GM18505 (cell line): ENCODE data around the gene C16orf95.
"Not testable (repeated sequence)": the region's sequence is repeated elsewhere in the genome, so short reads cannot be mapped to it uniquely, and the experiment has no call there.

Experiments
- ATAC-seq: cut with Tn5 transposase; IDR thresholded peaks from one replicate; pipeline ENCODE4 v1.9.1; 2021; ENCODE audit not compliant: unreplicated experiment
- POLR2A ChIP-seq: IDR thresholded peaks from 4 replicates; pipeline ENCODE4 v1.6.1; 2011; ENCODE audit warnings: borderline replicate concordance; ENCODE audit not compliant: insufficient read depth, insufficient read length; ENCODE audit errors: extremely low read depth

C16orf95 gene

DNA sequence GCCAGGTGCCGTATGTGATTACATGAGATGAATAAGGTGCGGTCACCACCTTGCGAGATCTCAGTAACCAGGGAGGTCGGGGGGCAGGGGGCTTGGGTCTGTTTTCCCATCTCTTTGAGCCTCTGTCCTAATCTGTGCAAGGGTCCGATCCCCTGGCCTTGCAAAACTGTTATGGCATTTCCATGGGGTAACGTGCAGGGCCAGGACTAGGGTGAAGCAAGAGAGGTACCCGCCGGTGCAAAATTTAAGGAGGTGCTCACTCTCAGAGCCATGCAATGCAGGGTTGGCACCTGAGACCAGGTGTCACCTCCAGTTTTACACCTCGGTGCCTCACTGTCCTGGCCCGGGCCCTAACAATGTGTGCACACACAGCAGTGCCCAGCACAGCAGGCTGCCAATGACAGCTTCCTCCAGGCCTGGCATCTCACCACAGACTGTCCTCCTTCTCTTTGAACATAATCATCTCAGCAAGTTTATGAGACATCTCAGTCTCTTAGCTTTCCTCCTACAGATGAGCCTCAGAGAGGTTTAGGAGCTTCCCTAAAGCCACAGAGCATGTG lies 43.6 kb downstream of the C16orf95 start:
- no peak for ATAC-seq
- no peak for TF ChIP-seq POLR2A

DNA sequence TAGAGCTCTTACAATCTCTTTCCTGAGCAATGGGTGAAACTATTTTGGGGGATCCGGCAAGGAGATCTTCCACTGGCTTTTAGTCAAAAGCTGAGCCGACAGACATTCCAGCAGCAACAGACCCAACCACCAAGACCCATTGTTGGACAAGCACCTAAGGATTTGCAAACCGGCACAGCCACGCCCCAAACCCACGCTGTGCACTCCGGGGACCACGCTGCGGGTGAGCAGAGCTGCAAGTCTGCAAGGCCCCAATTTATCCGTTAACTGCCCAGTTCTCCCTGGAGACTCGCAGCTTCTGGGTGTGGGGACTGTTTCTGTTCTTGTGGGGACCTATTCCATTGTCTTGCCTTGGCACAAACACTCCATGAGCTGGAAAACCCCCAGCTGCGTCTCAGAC lies 45.9 kb downstream of the C16orf95 start:
- no peak for TF ChIP-seq POLR2A
- ATAC-seq: no peak

DNA sequence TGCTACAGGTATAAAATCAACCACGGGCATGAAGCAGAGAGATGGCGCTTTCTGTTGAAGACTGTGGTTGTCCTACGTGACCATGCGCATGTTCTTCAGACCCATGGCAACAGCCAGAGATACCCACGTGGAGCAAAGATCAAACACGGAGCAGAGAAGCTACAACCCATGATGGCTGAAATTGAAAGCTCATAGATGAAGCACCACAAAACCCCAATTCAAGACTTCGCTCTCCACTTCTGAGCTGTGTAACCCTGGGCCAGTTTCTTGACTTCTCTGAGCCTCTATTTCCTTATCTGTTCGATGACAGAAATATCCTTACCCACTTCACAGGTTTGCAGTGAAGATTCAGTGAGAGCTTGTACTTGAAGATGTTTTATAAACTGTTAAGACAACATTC lies 49.6 kb downstream of the C16orf95 start:
- no peak for ATAC-seq
- no peak for TF ChIP-seq POLR2A

DNA sequence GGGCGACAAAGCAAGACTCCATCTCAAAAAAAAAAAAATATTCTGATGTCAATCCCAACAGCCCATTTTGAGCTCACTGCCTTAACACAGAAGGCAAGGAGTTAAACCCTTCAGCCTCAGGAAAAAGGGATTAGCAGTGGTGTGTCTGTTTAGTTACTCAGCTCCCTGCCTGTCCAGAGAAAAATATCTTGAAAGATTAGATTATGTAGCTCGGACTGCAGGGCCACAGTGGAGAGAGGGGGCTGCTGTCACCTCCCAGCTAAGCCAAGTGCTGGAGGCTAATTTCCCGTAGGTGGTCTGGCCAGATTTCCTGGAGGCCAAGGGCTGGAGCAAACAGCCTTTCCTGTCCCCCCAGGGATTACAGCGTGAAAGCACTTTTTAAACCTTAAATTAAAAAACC lies 50.3 kb downstream of the C16orf95 start:
- ATAC-seq: no peak
- no peak for TF ChIP-seq POLR2A

- ATAC-seq: no peak
- no peak for TF ChIP-seq POLR2A
Observed at GRCh38 chr16:87265261-87265660, 51.9 kb downstream of the C16orf95 start.

DNA sequence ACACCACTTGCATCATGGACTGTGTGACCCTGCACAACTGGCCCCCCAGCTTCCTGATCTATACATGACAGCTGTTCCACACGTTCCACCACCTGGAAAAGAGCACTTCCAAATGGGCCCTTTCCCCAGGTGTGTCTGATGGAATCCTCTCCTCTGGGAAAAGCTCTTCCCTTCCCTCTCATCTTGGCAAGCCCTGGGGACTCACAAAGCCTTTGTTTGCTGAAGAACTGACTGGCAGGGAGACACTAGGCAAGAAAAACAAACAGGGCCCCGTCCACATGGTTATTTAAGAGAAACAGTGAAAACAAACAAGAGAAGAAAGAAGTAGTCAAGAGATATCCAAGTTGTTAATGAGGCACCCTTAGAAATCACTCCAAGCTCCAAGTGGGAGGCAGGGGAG lies 52.6 kb downstream of the C16orf95 start:
- no peak for TF ChIP-seq POLR2A
- ATAC-seq: no peak

DNA sequence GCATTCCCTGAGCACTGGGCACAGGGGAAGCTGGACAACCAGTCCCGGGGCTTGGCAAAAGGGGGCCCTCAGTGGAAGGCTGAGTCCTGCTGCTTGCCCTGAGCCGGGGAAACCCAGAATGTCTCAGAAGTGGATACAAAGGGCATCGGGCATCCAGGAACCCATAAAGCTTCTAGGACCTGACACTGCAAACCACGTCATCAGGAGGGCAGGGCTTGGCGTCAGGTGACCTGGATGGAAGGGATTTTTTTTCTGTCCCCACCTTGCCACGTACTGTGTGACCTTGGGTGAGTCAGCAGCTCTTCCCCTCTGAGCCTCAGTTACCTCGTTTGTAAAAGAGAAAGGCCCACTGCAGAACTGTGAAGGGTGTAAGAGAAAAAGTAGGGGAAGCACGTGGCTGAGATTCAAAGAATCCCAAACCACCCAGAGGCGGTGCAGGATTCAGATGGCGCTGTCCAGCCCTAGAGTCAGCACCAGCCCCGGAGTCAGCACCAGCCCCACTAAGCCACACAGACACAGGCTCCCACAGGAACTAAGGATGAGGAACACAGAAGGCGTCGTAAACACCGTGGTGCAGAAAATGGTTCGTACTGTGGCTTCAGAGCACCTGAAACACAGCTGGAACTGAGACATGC lies 53.7 kb downstream of the C16orf95 start:
- no peak for TF ChIP-seq POLR2A
- ATAC-seq: no peak

DNA sequence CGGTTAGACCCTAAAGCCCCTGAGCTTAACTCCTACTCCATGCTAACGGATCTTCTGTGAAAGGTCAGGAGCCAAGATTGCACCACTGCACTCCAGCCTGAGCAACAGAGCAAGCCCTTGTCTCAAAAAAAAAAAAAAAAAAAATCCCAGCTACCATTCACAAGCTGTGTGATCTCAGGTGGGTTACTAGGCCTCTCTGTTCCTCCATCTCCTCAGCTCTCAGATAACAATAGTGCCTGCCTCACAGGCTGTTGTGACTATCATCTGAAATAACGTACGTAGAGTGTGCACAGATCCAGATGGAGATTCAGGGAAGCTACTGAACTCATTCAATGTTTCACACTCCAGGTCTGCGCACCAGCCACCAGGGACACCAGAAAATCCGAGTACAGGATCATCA lies 57.8 kb downstream of the C16orf95 start:
- no peak for TF ChIP-seq POLR2A
- ATAC-seq: no peak

DNA sequence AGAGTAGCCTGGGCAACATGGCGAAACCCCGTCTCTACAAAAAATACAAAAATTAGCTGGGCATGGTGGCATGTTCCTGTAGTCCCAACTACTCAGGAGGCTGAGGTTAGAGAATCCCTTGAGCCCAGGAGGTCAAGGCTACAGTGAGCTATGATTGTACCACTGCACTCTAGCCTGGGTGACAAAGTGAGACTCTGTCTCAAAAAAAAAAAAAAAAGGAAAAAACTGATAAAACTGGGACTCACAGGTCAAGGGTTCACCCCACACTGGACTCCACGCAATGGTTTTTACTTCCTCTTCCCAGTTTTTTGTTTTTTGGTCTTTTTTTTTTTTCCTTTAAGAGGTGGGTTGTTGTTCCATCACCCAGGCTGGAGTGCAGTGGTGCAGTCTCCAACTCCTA lies 58.5 kb downstream of the C16orf95 start:
- ATAC-seq: not testable (repeated sequence)

DNA sequence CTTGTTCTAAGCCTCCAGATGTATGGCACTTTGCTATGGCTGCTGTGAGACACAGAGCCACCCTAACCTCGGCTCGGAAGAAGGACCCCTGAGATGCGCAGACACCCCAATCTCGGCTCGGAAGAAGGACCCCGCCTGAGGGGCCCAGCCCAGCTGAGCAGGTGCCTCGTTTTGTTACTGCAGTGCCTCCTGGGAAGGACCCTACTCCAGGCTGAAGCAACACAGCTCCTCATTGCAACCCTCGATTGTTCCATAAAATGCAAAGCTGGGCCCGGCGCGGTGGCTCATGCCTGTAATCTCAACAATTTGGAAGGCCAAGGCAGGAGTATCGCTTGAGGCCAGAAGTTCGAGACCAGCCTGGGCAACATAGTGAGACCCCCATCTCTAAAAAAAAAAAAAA lies 61.3 kb downstream of the C16orf95 start:
- no peak for TF ChIP-seq POLR2A
- ATAC-seq: no peak

- no peak for TF ChIP-seq POLR2A
- ATAC-seq: no peak
Observed at GRCh38 chr16:87254734-87255133, 62.5 kb downstream of the C16orf95 start.

GRCh38 chr16:87254296-87254695 lies 62.9 kb downstream of the C16orf95 start:
- ATAC-seq: no peak
- TF ChIP-seq POLR2A: no peak

GRCh38 chr16:87253536-87253935 lies 63.7 kb downstream of the C16orf95 start:
- TF ChIP-seq POLR2A: no peak
- ATAC-seq: no peak
